Measurements from ENCODE around the gene DPY30.

DNA sequence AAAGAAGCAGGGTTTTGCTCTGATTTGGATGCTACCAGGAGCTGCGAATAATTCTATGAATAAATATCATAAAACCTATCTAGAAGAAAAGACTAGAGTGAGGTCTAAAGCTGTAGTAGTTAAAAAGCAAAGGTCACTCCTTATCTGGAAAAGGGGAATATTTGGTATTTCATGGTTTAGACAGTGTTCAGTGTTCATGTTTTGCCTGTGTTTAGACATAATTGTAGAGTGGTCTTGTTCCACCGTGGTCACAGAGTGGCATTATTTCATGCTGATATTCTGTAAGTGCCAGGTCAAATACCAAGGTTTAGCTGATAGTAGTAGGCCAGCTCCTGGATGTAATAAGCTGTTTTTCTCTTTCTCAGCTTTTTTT lies 34.5 kb upstream of the DPY30 start:
- TF ChIP-seq, protein P1, sequence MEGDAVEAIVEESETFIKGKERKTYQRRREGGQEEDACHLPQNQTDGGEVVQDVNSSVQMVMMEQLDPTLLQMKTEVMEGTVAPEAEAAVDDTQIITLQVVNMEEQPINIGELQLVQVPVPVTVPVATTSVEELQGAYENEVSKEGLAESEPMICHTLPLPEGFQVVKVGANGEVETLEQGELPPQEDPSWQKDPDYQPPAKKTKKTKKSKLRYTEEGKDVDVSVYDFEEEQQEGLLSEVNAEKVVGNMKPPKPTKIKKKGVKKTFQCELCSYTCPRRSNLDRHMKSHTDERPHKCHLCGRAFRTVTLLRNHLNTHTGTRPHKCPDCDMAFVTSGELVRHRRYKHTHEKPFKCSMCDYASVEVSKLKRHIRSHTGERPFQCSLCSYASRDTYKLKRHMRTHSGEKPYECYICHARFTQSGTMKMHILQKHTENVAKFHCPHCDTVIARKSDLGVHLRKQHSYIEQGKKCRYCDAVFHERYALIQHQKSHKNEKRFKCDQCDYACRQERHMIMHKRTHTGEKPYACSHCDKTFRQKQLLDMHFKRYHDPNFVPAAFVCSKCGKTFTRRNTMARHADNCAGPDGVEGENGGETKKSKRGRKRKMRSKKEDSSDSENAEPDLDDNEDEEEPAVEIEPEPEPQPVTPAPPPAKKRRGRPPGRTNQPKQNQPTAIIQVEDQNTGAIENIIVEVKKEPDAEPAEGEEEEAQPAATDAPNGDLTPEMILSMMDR (conservative IDR thresholded peaks at IDR 0.05; ENCODE audit: low read length) = no peak
- no peak for TF ChIP-seq EZH2phosphoT487 (IDR thresholded peaks at IDR 0.05; ENCODE audit: borderline replicate concordance)
